ENCODE data around the gene QSOX2.

QSOX2 gene

DNA sequence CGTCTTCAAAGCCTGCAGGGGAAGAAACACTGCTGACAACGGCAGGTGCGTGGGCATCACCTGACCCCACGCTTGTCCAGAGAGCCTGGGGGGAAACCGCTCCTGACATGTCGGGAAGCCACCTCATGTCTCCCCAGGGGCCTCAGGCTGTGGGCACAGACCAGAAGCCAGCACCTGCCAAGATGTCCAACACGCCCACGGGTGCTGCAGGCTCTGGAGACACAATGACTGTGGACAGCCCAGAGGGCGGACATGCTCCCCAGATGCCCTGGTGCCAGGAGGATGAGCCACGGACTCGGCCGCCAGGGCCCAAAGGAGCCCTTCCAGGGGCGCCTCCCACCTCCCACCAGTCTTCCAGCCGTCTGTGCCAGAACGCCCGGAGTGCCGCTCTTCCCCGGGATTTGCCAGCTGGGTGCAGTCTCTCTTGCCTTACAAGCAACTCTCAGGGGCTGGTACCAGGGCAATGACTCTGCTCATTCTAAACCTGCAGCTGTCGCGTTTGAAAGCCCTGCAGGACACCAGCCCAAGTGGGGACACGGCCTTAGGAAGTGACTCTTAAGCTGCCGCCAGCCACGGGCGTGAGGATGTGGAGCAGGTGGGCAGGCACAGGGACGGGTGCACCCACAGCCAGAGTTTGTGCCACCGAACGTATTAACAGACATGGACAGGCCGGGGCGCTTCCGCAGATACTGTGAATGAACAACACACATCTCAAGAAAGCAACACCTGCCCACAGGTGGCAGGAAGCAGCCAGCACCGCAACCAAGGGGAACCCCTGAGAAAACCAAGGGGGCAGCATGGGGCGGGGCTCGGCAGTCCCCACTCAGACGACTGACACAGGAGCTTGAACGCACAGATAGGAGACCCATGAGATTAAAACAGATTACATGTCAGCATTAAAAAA lies 33.9 kb downstream of the QSOX2 start:
- H3K4me3 ChIP-seq (ENCODE audit: low read length), result no peak overlapping the region
- no peak for TF ChIP-seq ZNF274 (IDR thresholded peaks at IDR 0.05; ENCODE audit: low read depth, low read length)

DNA sequence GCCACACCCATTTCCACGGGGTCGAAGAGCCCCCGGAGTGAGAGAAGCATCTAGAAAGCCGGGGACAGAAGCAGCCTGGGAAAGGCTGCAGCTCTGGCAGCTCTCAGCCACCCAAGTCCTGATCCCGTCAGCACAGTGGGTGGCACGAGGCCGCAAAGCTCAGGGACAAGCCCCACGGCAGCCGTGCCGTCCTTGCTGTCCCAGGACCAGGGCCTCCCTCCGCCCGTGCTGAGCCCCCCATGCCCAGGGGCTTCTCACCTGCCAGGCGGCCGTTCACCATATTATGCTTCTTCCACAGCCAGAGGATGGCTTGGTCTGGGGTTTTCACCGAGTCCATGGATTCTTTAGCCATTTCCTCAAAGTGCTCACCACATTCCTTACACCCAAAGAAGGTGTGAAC lies 34.6 kb downstream of the QSOX2 start:
- TF ChIP-seq ZNF274 (IDR thresholded peaks at IDR 0.05; ENCODE audit: low read depth, low read length), result no peak
- no peak overlapping the region for H3K4me3 ChIP-seq (ENCODE audit: low read length)

DNA sequence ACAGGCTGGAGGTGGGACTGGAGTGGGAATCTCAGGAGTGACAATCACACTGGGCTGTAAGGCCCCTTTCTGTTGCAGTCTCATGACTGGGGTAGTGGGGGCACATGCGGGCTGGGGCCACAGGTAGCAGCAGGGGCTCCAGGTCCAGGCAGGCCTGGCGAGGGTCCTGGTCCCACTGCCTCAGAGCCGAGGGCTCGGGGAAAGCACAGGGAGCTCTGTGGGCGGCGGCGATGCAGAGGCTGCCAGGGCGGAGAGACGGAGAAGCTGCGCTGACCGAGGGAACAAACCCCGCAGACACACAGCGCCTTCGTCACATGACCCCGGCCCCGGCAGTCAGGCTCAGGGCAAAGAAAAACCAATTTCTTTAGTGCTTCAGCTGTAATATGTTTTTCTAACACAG lies 35.3 kb downstream of the QSOX2 start:
- no peak for TF ChIP-seq ZNF274 (IDR thresholded peaks at IDR 0.05; ENCODE audit: low read depth, low read length)
- no peak overlapping the region for H3K4me3 ChIP-seq (ENCODE audit: low read length)

DNA sequence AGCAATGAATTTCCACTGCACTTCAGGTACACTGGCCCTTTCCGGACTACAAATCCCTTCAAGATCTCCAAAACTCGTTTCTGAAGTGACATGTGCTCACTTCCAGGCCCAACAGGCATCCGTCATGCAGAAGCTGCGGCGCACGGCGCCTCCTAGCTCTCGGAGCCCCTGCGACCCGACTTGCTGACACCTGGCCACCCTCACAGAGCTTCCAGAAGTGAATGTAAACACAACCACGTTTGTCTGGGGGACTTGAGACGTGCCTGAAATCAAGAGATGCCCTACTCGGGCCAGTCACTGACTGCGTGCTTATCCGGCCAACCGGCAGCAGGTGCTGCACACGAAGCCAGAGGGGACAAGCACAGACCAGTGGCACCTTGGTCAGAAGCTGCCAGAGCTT lies 35.8 kb downstream of the QSOX2 start:
- TF ChIP-seq ZNF274 (IDR thresholded peaks at IDR 0.05; ENCODE audit: low read depth, low read length), result no peak
- no peak overlapping the region for H3K4me3 ChIP-seq (ENCODE audit: low read length)

DNA sequence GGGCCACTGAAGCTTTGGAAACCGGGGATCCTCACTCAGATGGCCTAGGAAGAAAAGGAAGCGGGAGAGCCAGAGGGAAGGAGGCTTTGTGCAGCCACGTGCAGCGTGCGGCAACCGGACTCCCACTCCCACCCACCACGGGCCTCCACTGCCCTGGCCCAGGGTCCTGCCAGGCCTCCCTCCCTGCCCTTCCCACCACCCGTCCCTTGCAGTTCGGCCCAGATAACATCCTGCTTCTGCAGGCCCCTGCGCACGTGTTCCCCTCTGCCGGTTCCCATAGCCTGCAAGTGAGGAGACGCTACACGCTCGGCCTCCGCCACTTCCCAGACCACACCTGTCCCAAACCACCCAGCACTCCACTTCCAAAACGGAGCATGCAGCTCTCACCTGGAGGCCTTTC lies 36.4 kb downstream of the QSOX2 start:
- no peak for TF ChIP-seq ZNF274 (IDR thresholded peaks at IDR 0.05; ENCODE audit: low read depth, low read length)
- H3K4me3 ChIP-seq (ENCODE audit: low read length), result no peak overlapping the region

DNA sequence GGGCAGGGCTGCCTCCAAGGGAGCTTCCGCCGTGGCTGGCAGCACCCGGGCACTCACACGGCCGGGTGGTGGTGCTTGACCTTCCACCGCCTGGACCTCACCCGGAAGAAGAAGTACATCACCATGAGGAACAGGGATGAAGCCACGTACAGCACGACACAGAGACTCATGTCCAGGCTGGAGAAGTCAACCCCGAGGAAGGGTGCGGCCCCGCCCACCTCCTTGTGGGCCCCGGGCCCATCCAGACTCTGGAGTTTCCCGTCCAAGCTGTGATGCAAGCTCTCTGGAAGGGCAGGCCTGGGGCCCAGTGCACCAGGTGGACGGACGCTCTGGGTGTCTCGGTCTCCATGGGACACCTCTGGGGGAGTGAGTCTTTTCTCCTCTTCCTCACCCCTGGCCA lies 36.9 kb downstream of the QSOX2 start:
- H3K4me3 ChIP-seq (ENCODE audit: low read length), result no peak overlapping the region
- TF ChIP-seq ZNF274 (IDR thresholded peaks at IDR 0.05; ENCODE audit: low read depth, low read length), result no peak

DNA sequence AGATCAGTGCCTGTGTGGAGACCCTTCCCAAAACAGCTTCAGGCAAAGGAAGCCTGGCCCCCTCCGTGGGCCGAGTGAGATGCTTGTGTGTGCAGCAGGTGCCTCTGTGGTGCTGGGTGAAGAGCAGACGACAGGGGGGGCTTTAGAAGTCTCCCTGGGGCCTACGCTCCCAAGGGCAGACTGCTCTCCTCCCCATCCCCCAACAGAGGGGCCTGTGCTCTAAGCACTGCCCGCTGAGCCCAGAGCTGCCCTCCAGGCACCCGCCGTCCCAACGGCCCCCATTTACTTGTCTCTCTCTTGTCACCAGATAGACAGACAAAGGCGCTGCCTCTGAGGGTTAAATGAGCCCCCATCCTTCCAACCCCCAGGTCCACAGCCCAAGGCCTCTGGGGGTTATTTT lies 38.0 kb downstream of the QSOX2 start:
- no peak overlapping the region for H3K4me3 ChIP-seq (ENCODE audit: low read length)
- no peak for TF ChIP-seq ZNF274 (IDR thresholded peaks at IDR 0.05; ENCODE audit: low read depth, low read length)

DNA sequence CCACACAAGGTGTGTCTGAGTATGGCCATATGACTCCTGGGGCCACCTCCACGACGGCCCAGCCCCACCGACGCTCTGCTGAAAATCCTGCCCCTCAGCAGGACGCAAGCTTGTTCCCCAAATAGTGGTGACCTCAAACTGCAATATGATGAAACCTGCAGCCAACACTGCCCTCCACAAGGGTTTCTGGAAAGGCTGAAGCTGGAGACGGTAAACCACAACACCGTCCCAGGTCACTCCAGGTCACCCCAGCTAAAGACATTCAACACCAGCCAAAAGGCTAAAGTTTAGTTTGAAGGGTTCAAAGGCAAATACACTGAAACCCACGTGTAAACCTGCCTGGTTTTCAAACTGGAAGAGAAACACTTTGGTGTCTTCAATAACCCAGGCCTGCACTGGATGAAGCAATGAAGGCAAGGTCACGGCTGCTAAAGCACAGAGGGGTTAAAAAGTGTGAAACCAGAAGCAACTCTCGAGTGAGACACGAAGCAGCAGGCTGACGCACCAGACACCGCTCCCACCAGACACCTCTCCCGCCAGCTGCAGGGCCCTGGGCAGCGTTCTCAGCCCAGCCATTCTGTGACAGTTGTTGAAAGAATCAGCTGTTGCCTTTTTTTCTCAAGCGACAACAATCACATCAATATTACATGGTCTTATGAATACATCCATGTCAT lies 38.9 kb downstream of the QSOX2 start:
- TF ChIP-seq ZNF274 (IDR thresholded peaks at IDR 0.05; ENCODE audit: low read depth, low read length), result no peak
- no peak overlapping the region for H3K4me3 ChIP-seq (ENCODE audit: low read length)

DNA sequence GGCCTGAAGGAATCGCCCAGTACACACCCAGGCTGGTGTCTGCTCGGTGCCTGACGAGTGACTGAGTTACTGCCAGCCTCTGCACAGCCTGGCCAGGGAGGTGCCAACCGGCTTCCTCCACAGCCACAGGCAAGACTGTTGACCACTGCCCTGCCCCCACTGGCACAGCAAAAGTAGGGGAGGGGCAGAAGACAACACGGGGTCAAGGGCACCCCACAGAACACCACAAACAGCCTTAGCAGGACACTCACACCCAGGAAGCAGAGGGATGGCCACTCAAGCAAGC lies 40.0 kb downstream of the QSOX2 start:
- no peak overlapping the region for H3K4me3 ChIP-seq (ENCODE audit: low read length)
- TF ChIP-seq ZNF274 (IDR thresholded peaks at IDR 0.05; ENCODE audit: low read depth, low read length), result no peak

DNA sequence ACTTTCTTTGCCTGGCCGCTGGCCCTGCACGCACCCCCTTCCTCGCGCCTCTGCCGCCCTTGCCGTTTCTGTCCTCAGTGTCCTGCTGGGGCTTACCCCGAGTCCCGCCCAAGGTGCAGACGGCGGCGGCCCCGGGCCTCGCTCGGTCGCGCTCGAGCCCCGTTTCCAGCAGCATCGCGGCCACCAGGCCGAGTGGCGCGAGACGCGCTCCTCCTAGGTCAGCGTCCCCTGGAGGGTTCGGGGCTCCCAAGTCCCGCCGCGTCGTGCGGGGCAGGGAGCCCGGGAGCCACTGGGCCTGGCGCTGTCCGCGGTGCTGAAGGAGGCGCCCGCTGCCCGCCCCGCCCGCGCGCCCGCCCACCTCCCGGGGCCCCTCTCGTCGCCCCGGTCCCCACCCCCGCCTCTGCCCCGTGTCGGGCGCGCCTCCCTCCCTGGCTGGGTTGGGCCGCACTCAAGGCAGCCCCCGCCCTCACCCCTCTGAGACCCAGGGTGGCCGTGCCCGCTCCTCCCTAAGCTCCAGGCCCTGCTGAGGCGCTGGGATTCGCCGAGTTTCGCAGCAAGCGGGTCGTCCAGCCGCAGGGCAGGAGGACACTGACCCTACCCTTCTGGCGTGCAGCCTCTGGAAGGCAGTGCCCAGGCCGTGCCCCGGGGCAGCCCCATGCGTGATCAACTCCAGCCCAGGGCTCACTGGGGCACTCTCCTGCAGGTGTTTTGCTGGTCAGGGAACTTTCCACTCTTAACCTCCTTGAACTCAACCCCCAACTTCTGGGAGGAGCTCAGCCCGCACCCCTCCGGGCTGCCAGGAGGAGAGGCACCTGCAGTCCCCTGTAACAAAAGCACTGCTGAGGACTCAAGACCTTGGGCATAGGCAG lies 40.5 kb downstream of the QSOX2 start, which contains the start of gene LHX3:
Gene LHX3, minus strand, starts transcription at position 291 of the 869 bp plus-strand sequence. Its CDS starts 116 bp downstream, at position 175.
- no peak within 1 kb of the TSS for H3K4me3 ChIP-seq (ENCODE audit: low read length)
- no peak for TF ChIP-seq ZNF274 (IDR thresholded peaks at IDR 0.05; ENCODE audit: low read depth, low read length)

DNA sequence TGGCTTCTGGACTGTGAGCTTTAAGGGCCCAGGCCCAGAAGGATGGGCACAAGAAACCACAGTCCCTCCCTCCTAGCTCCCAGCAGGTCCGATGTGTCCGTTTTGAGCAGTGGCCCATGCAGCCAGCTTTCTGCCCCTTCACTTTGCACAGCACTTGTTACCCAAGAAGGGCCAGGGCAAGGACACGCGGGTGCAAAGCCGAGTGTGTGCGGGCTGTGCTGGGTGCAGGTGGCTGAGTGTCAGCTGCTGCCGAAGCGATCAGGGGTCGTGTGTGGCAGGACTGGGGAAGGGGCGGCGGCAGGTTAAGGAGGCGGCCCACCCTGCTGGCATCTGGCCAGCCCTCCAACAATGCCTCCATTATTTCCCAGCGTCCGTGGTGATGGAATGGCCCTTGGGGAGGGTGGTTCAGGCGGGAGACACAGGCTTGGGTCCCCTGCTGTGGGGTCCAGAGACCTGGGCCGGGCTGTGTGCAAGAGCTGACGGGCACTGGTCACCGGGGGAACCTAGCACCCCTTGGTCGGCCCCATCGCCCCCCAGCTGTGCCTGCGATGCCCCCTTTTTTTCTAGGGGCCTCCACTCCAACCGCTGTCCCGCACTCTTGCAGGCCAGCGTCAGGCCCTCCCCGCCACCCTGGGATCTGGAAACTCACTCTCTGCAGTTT lies 41.3 kb downstream of the QSOX2 start:
- no peak overlapping the region for H3K4me3 ChIP-seq (ENCODE audit: low read length)
- no peak for TF ChIP-seq ZNF274 (IDR thresholded peaks at IDR 0.05; ENCODE audit: low read depth, low read length)

DNA sequence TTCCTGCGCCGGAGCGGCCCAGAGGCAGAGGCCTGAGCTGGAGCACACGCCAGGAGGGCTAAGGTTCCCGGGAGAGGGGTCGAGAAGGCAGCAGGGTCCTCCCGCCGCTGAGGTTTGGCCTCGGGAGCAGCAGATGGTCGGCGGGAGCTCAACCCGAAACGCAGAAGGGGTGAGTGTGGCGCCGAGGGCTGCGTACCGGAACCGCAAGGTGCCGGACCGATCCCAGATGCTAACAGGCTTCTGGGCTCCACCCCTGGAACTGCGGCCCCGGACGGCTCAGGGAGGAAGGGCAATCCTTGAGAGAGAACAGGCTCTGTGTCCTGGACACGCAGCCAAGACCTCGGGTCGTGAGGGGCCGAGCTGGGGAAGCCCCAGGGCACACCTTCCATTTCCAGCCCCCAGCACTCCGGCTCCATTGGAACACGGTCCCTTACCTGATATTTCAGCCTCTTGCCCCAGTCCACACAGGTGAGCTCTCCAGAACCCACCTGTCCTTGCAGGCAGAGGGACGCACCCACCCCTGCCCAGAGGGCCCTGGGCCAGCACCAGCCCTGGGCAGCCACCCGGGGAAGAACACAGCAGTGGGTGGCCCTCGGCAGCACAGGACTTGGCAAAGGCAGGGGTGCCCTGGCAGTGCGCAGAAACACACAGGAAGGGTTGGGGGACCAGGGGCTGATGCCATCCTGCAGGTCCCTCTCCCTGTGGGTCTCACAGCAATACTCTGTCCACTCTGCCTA lies 42.0 kb downstream of the QSOX2 start:
- TF ChIP-seq ZNF274 (IDR thresholded peaks at IDR 0.05; ENCODE audit: low read depth, low read length), result no peak
- H3K4me3 ChIP-seq (ENCODE audit: low read length), result no peak overlapping the region

Data from GM08714 (cell line).